HTR-8/SVneo (cell line): Measurements from ENCODE around the gene OR2G6.
"Not testable (repeated sequence)": the region's sequence is repeated elsewhere in the genome, so short reads cannot be mapped to it uniquely, and the experiment has no call there.

ENCODE experiments used
- DNase-seq: peaks from one replicate; pipeline ENCODE4 v3.0.0; 2011; ENCODE audit warnings: low spot score, mixed read lengths; ENCODE audit not compliant: insufficient read length
- FAIRE-seq: peaks from 2 replicates; lab custom pipeline; 2011; peaks lifted over from hg19 to GRCh38; lab: Jason Lieb, UNC

Gene OR2G6

GRCh38 chr1:248507773-248508172, at the start of gene OR2G6:
Gene OR2G6 (plus strand): TSS chr1:248508073. CDS start chr1:248521647, 13,574 bp downstream.
- not testable (repeated sequence) for FAIRE-seq, DNase-seq

GRCh38 chr1:248459117-248459516, 48.8 kb upstream of the OR2G6 start:
- not testable (repeated sequence) for FAIRE-seq, DNase-seq

- FAIRE-seq (no peak), DNase-seq (no peak)
These were observed 36.7 kb upstream of the OR2G6 start for GRCh38 chr1:248471154-248471553.

- not testable (repeated sequence) for DNase-seq, FAIRE-seq
These were observed 35.8 kb upstream of the OR2G6 start for GRCh38 chr1:248472111-248472510.

GRCh38 chr1:248473051-248473450, 34.8 kb upstream of the OR2G6 start, which contains the start of gene OR2T3:
Gene OR2T3 (plus strand): TSS chr1:248473351. CDS start chr1:248473351, 0 bp downstream.
- FAIRE-seq, DNase-seq: not testable (repeated sequence)

GRCh38 chr1:248475660-248476059, 32.2 kb upstream of the OR2G6 start:
- not testable (repeated sequence) for DNase-seq
- peak; percentile 42 for FAIRE-seq

- FAIRE-seq, DNase-seq: not testable (repeated sequence)
These were observed 25.9 kb upstream of the OR2G6 start for GRCh38 chr1:248481686-248482579.

- FAIRE-seq, DNase-seq: not testable (repeated sequence)
These were observed 19.6 kb upstream of the OR2G6 start, which contains the start of gene OR2T5 for GRCh38 chr1:248488289-248488688. Gene OR2T5 (plus strand): TSS chr1:248488589. CDS start chr1:248488589, 0 bp downstream.

- DNase-seq, FAIRE-seq: not testable (repeated sequence)
These were observed 11.2 kb upstream of the OR2G6 start for GRCh38 chr1:248496661-248497060.

- not testable (repeated sequence) for DNase-seq
These were observed 7.4 kb upstream of the OR2G6 start for GRCh38 chr1:248500305-248501035.

GRCh38 chr1:248510217-248510616, 2.3 kb downstream of the OR2G6 start:
- not testable (repeated sequence) for DNase-seq, FAIRE-seq

More at GRCh38 chr1:248500305-248501035, 7.4 kb upstream of the OR2G6 start:
- FAIRE-seq = not testable (repeated sequence)

- DNase-seq (no peak), FAIRE-seq (no peak)
These were observed 14.0 kb downstream of the OR2G6 start for GRCh38 chr1:248521856-248522255.

GRCh38 chr1:248537449-248537848, 29.6 kb downstream of the OR2G6 start:
- FAIRE-seq, DNase-seq: not testable (repeated sequence)

- not testable (repeated sequence) for FAIRE-seq
These were observed 39.5 kb downstream of the OR2G6 start for GRCh38 chr1:248547383-248547782.

GRCh38 chr1:248551027-248551426, 43.2 kb downstream of the OR2G6 start:
- not testable (repeated sequence) for FAIRE-seq, DNase-seq

More at GRCh38 chr1:248547383-248547782, 39.5 kb downstream of the OR2G6 start:
- DNase-seq = not testable (repeated sequence)

GRCh38 chr1:248562672-248563071, 54.8 kb downstream of the OR2G6 start, which contains the start of gene OR2T29:
Gene OR2T29 (minus strand): TSS chr1:248562772. CDS start chr1:248559491, 3,281 bp downstream.
- not testable (repeated sequence) for DNase-seq, FAIRE-seq

- DNase-seq = not testable (repeated sequence)
- peak; percentile 63 for FAIRE-seq
These were observed 57.9 kb downstream of the OR2G6 start for GRCh38 chr1:248565530-248566373.

- FAIRE-seq, DNase-seq: not testable (repeated sequence)
These were observed 61.2 kb downstream of the OR2G6 start for GRCh38 chr1:248569049-248569448.

- DNase-seq, FAIRE-seq: not testable (repeated sequence)
These were observed 62.9 kb downstream of the OR2G6 start for GRCh38 chr1:248570811-248571210.
